ENCODE measurements around the gene GOLGA8F. TPM values are rescaled to one million over a fixed set of nuclear protein-coding genes. Genes with fewer than 3 reads are reported as not detected.

The GOLGA8F gene
- total RNA-seq = not detected in 2 replicates

GRCh38 chr15:28378364-28378763 is at the start of gene GOLGA8F:
GOLGA8F (plus strand) TSS chr15:28378664; CDS start chr15:28378762, 98 bp downstream.

GRCh38 chr15:28357984-28358383 is 20.5 kb upstream of the GOLGA8F start, which contains the start of gene GOLGA6L24:
GOLGA6L24 (minus strand) TSS chr15:28358084; CDS start chr15:28358023, 61 bp downstream.

Other genes with a start within 250 kb of the GOLGA8F start
- gene HERC2, start 56.5 kb upstream of the GOLGA8F start, total RNA-seq = 22.1 and 28.2 TPM in 2 replicates
- gene GOLGA6L24, start 20.6 kb upstream of the GOLGA8F start, total RNA-seq = not detected in 2 replicates
- not detected in 2 replicates for gene GOLGA8G, start 154.3 kb downstream of the GOLGA8F start, total RNA-seq
- not detected in 2 replicates for gene GOLGA6L25, start 174.9 kb downstream of the GOLGA8F start, total RNA-seq